MCF 10A (cell line): ENCODE results near the gene ARHGAP27. TPM values are rescaled to one million over a fixed set of nuclear protein-coding genes. Genes with fewer than 3 reads are reported as not detected.

Source experiments
- BruUV-seq: library from RNA; stranded (reverse); fragments of 400-500 nt; replicated peaks from 2 replicates; lab custom pipeline; 2021; lab: Mats Ljungman, UMichigan
- CTCF ChIA-PET: fragments of 300-600 bp; sonication (Branson Sonifier 250); formaldehyde crosslinking; extraction: SDS; loops from one replicate; lab custom pipeline; 2021; ENCODE audit warnings: antibody characterized with exemption, inconsistent platforms; lab: Yijun Ruan, JAX
- POLR2A ChIA-PET: fragments of 300-600, 350-650 bp; sonication (Branson Sonifier 250); formaldehyde crosslinking; extraction: SDS; loops from one replicate; lab custom pipeline; 2020; ENCODE audit warnings: antibody characterized with exemption, inconsistent platforms; lab: Yijun Ruan, JAX
- DNase-seq: peaks from one replicate; pipeline ENCODE4 v3.0.0-alpha.2; 2018; ENCODE audit not compliant: unreplicated experiment
- H3K27ac Mint-ChIP-seq: one replicate; pipeline ENCODE4 v1.8.0; 2022; ENCODE audit warnings: mild to moderate bottlenecking, low read depth, mixed read lengths; ENCODE audit not compliant: unreplicated experiment
- H3K27me3 Mint-ChIP-seq: one replicate; pipeline ENCODE4 v1.8.0; 2022; ENCODE audit warnings: mixed read lengths; ENCODE audit not compliant: insufficient read depth, unreplicated experiment
- H3K36me3 Mint-ChIP-seq: one replicate; pipeline ENCODE4 v1.8.0; 2022; ENCODE audit warnings: mild to moderate bottlenecking, moderate library complexity, mixed read lengths; ENCODE audit not compliant: insufficient read depth, unreplicated experiment
- H3K4me1 Mint-ChIP-seq: one replicate; pipeline ENCODE4 v1.8.0; 2022; ENCODE audit warnings: mixed read lengths; ENCODE audit not compliant: insufficient read depth, unreplicated experiment
- H3K4me3 Mint-ChIP-seq: one replicate; pipeline ENCODE4 v1.8.0; 2022; ENCODE audit warnings: mild to moderate bottlenecking, moderate library complexity, mixed read lengths; ENCODE audit not compliant: unreplicated experiment
- H3K9me3 Mint-ChIP-seq: one replicate; pipeline ENCODE4 v1.8.0; 2022; ENCODE audit warnings: mixed read lengths; ENCODE audit not compliant: unreplicated experiment
- intact Hi-C: fragments of 100-400 bp; cut with micrococcal nuclease; formaldehyde crosslinking; loops from 2 replicates; pipeline ENCODE4 v1.14.1; 2022
- total RNA-seq: library from RNA; stranded (reverse); gene quantifications from 2 replicates; pipeline ENCODE4 v1.2.3, GENCODE V29; 2022
- TF ChIP-seq, protein P1 (sequence below): fragments of 200-600 bp; IDR thresholded peaks from one replicate; pipeline ENCODE4 v1.8.0; 2022; ENCODE audit warnings: antibody characterized with exemption, mild to moderate bottlenecking; ENCODE audit not compliant: unreplicated experiment

ARHGAP27 gene
- total RNA-seq, 1 experiment from 2014 or later: 30.5 TPM

DNA sequence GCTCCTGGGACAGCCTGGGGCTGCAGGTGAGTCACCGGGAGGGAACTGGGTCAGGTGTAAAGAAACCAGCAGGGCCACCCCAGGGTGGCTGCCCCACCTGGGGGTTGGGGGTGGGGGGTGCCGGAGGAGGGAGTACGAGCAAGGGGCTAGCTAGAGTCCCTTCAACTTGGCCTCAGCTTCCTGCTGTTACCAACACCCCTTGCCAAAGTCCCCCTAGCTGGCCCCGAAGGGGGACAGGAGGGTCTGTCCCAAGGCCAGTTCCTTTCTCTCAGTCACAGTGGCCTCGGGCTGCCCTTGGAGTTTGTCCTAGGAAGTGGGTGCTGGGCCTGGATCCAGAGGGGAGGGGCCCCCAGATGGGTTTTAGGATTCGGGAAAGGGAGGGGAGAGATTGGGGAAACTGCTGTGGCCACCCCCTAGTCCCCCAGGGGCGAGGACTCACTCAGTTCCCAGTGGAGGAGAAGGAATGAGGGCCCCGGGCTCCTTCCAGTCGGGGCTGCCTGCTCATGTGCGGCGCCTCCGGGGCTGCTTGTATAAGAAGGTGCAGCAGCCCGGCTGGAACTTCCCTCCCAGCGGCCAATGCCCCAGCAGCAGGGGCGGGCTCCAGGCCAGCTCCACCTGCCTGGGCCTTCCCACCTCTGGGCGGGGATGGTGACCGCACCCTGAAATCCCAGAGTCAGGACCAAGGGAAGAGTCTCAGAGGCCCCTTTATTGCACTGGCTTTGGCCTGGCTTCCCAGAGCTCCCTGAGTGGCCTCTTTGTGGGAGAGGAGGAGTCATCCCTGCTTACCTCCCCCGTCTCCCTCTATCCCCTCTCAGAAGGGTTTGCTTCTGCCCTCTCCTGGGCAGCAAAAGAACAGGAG lies 7.3 kb downstream of the ARHGAP27 start:
- Mint-ChIP-seq H3K36me3 (peaks cover 36% of the 10 kb centered on the region), H3K4me1 (peaks cover 28% of the 10 kb centered on the region), H3K27me3 (no peaks in the 10 kb centered on the region), H3K9me3 (no peaks in the 10 kb centered on the region), H3K4me3 (peak overlapping the region; percentile 71), H3K27ac (peak overlapping the region; percentile 50)
- BruUV-seq: no TSS peak
- intact Hi-C loops: loop anchor here (5.0 kb wide), 1 partner anchor 427 kb away; no protein-coding TSS in a partner anchor
- TF ChIP-seq, protein P1, sequence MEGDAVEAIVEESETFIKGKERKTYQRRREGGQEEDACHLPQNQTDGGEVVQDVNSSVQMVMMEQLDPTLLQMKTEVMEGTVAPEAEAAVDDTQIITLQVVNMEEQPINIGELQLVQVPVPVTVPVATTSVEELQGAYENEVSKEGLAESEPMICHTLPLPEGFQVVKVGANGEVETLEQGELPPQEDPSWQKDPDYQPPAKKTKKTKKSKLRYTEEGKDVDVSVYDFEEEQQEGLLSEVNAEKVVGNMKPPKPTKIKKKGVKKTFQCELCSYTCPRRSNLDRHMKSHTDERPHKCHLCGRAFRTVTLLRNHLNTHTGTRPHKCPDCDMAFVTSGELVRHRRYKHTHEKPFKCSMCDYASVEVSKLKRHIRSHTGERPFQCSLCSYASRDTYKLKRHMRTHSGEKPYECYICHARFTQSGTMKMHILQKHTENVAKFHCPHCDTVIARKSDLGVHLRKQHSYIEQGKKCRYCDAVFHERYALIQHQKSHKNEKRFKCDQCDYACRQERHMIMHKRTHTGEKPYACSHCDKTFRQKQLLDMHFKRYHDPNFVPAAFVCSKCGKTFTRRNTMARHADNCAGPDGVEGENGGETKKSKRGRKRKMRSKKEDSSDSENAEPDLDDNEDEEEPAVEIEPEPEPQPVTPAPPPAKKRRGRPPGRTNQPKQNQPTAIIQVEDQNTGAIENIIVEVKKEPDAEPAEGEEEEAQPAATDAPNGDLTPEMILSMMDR: no peak
- peak; percentile 97 for DNase-seq
- ChIA-PET POLR2A (interaction anchor here (0.6 to 2.4 kb wide), 12 partner anchors 9 to 217 kb away, joined by 3 to 10 read pairs (median 4); partner anchors contain the start of gene MAP3K14), CTCF (interaction anchor here (0.6 to 1.8 kb wide), 15 partner anchors 17 to 227 kb away, joined by 3 to 11 read pairs (median 3); no protein-coding TSS in a partner anchor)

DNA sequence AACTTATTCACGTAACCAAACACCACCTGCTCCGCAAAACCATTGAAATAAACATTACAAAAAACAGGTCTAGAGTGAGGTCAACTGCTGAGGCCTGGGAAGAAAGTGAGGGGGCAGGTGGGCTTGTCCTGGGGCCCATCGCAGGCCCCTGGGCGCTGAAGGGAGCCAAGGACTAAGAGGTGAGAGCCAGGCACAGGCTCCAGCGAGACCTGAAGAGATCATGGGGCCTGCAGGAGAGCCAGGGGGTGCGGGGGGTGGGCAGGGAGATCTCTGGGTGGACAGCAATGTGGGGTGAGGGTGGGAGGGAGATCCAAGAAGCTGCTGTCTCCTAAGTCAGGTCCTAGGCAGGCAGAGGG lies 7.9 kb downstream of the ARHGAP27 start:
- DNase-seq: no peak
- Mint-ChIP-seq H3K27me3 (no peaks in the 10 kb centered on the region), H3K4me3 (peak overlapping the region; percentile 71), H3K4me1 (peaks cover 28% of the 10 kb centered on the region), H3K9me3 (no peaks in the 10 kb centered on the region), H3K36me3 (peaks cover 32% of the 10 kb centered on the region), H3K27ac (peak overlapping the region; percentile 50)
- CTCF ChIA-PET: interaction anchor here (0.6 to 1.7 kb wide), 4 partner anchors 21 to 176 kb away, joined by 3 to 5 read pairs (median 4); no protein-coding TSS in a partner anchor
- intact Hi-C loops: loop anchor here (5.0 kb wide), 1 partner anchor 428 kb away; no protein-coding TSS in a partner anchor
- TF ChIP-seq, protein P1: no peak
- POLR2A ChIA-PET: interaction anchor here (1.1 to 2.4 kb wide), 4 partner anchors 8 to 217 kb away, joined by 3 to 10 read pairs (median 5); no protein-coding TSS in a partner anchor
- BruUV-seq: no TSS peak

DNA sequence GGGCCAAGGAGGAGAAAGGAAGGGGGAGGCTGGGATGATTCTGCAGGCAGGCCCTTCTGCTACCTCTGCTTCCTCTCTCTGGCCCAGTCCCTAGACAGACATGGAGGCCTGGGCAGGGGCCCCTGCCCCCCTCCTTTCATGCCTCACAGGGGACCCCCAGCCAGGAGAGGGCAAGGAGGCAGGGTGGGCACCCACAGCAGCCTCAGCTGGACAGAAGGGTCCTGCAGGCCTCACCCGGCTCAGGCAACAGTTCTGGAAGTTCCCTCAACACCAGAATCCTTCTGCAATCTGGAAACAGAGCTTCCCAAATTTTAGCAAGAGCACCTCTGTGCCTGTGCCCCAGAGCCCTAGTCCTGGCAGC lies 8.7 kb downstream of the ARHGAP27 start:
- Mint-ChIP-seq H3K27ac (peak overlapping the region; percentile 50), H3K4me3 (peak overlapping the region; percentile 71), H3K4me1 (peaks cover 28% of the 10 kb centered on the region), H3K36me3 (peaks cover 29% of the 10 kb centered on the region), H3K27me3 (no peaks in the 10 kb centered on the region), H3K9me3 (no peaks in the 10 kb centered on the region)
- intact Hi-C loops: no loop called here
- TF ChIP-seq, protein P1: no peak
- no TSS peak for BruUV-seq
- DNase-seq: no peak
- POLR2A ChIA-PET: interaction anchor here (0.8 kb wide), 1 partner anchor 31 kb away, joined by 3 read pairs; no protein-coding TSS in a partner anchor
- CTCF ChIA-PET: interaction anchor here (0.6 to 1.7 kb wide), 3 partner anchors 175 to 275 kb away, joined by 3 to 5 read pairs (median 5); no protein-coding TSS in a partner anchor
